Ovary (tissue), 3 donors: Measurements from ENCODE around the gene USP48.

Source experiments
- CTCF ChIP-seq, 3 donors: fragments of 450-650 bp in 2 of 3; fragments of 200-600 bp in 1 of 3; IDR thresholded peaks; one replicate each; pipeline versions ENCODE4 v1.5.1 to v1.8.0; 2016 to 2022; ENCODE audit warnings: antibody characterized with exemption in 3 of 3, mild to moderate bottlenecking in 1 of 3
- EP300 ChIP-seq: sonication (generic); formaldehyde crosslinking; IDR thresholded peaks from one replicate; pipeline ENCODE4 v1.6.1; 2017; ENCODE audit warnings: antibody characterized with exemption
- donor health status: DM: no; HTN: no; CAD: no.

GRCh38 chr1:21661886-21662285 lies 121.1 kb downstream of the USP48 start:
- TF ChIP-seq CTCF (IDR thresholded peaks at IDR 0.05): no peak
- TF ChIP-seq EP300: no peak
